Measurements from ENCODE around the gene ABTB1. TPM values are rescaled to one million over a fixed set of nuclear protein-coding genes. Genes with fewer than 3 reads are reported as not detected.

ABTB1 gene
- total and polyA plus RNA-seq, 2 of the 13 experiments (the other 11 are each of a cell fraction or from before 2014, with no cell fraction given): 0.42 to 14.5 TPM

DNA sequence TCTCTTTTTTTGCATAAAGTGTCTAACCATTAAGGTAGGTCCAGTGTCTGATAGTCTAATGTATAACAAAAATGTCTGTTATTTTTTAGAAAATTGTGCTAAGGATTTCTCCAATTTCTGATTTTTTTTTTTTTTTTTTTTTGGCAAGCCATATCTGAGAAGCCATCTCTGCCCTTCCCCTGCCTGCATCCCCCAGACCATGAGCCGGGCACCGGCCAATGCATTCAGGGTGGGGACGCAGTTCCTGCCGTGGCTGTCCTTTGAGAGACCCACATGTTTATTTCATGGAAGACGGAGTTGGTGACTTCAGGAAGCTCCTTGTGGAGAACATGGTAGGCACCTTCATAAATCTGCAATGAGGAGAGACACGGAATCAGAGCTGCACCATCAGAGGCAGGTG is 19.2 kb downstream of the ABTB1 start:
- in situ Hi-C loops (cut with HindIII; ENCODE audit: extremely low pct_ligation_motif_present, low pct_unique_long_range_greater_than_20kb): loop anchor here (5.0 kb wide), 1 partner anchor 140 kb away; no protein-coding TSS in a partner anchor
- Histone ChIP-seq H3K36me3 (replicated peaks in 1 of 2; ENCODE audit: control insufficient read depth in 1 of 2, insufficient read depth in 2 of 2, low read length in 2 of 2) (no peaks in the 10 kb centered on the region), H3K27me3 (ENCODE audit: control insufficient read depth in 1 of 2, insufficient read depth in 2 of 2, low read length in 2 of 2) (peaks cover 0 to 6% of the 10 kb centered on the region in 2 experiments; a peak in 2 of 5 replicates), H3K9ac (ENCODE audit: insufficient read depth, low read depth, low read length) (no peak overlapping the region), H3K79me2 (ENCODE audit: insufficient read depth, low read length) (no peaks in the 10 kb centered on the region), H3K9me3 (ENCODE audit: low read length) (no peaks in the 10 kb centered on the region), H3K4me3 (replicated peaks in 1 of 3; ENCODE audit: insufficient read depth in 1 of 3, low read depth in 2 of 3, low read length in 3 of 3) (no peak overlapping the region), H3K27ac (ENCODE audit: extremely low read length, insufficient read depth, low read length) (no peak overlapping the region), H2AFZ (ENCODE audit: low read length) (no peak overlapping the region), H4K20me1 (ENCODE audit: insufficient read depth, low read length) (no peaks in the 10 kb centered on the region), H3K4me1 (ENCODE audit: insufficient read depth, low read length) (peaks cover 7% of the 10 kb centered on the region), H3K4me2 (ENCODE audit: low read depth, low read length) (no peak overlapping the region)
- ChIA-PET CTCF (ENCODE audit: low intra/inter-chr PET ratio, low total read pairs) (no interaction called here), POLR2A (interaction anchor here (0.6 kb wide), 1 partner anchor 663 kb away, joined by 5 read pairs; no protein-coding TSS in a partner anchor)
- 56% methylated on average over 6 of the region's 6 CpGs for WGBS (ENCODE audit: low lambda C conversion rate)
- no TSS peak for BruUV-seq (replicated peaks)
- TF ChIP-seq TMF1 (CRISPR knock-in tag; IDR thresholded peaks at IDR 0.05; ENCODE audit: low read depth): no peak
- no peak for TF ChIP-seq ZNF17 (CRISPR knock-in tag; IDR thresholded peaks at IDR 0.05)
- no peak for TF ChIP-seq ZNF660 (CRISPR knock-in tag; IDR thresholded peaks at IDR 0.05; ENCODE audit: borderline replicate concordance, low read depth)
- TF ChIP-seq NONO (IDR thresholded peaks at IDR 0.05): no peak
- TF ChIP-seq NONO (CRISPR knock-in tag; conservative IDR thresholded peaks at IDR 0.05): no peak
- TF ChIP-seq ZFP41 (CRISPR knock-in tag; IDR thresholded peaks at IDR 0.05; ENCODE audit: borderline replicate concordance): no peak
- TF ChIP-seq ZNF737 (CRISPR knock-in tag; IDR thresholded peaks at IDR 0.05; ENCODE audit: borderline replicate concordance): no peak
- no peak for TF ChIP-seq MYNN (CRISPR knock-in tag; IDR thresholded peaks at IDR 0.05; ENCODE audit: low read depth)
- TF ChIP-seq, protein P1, sequence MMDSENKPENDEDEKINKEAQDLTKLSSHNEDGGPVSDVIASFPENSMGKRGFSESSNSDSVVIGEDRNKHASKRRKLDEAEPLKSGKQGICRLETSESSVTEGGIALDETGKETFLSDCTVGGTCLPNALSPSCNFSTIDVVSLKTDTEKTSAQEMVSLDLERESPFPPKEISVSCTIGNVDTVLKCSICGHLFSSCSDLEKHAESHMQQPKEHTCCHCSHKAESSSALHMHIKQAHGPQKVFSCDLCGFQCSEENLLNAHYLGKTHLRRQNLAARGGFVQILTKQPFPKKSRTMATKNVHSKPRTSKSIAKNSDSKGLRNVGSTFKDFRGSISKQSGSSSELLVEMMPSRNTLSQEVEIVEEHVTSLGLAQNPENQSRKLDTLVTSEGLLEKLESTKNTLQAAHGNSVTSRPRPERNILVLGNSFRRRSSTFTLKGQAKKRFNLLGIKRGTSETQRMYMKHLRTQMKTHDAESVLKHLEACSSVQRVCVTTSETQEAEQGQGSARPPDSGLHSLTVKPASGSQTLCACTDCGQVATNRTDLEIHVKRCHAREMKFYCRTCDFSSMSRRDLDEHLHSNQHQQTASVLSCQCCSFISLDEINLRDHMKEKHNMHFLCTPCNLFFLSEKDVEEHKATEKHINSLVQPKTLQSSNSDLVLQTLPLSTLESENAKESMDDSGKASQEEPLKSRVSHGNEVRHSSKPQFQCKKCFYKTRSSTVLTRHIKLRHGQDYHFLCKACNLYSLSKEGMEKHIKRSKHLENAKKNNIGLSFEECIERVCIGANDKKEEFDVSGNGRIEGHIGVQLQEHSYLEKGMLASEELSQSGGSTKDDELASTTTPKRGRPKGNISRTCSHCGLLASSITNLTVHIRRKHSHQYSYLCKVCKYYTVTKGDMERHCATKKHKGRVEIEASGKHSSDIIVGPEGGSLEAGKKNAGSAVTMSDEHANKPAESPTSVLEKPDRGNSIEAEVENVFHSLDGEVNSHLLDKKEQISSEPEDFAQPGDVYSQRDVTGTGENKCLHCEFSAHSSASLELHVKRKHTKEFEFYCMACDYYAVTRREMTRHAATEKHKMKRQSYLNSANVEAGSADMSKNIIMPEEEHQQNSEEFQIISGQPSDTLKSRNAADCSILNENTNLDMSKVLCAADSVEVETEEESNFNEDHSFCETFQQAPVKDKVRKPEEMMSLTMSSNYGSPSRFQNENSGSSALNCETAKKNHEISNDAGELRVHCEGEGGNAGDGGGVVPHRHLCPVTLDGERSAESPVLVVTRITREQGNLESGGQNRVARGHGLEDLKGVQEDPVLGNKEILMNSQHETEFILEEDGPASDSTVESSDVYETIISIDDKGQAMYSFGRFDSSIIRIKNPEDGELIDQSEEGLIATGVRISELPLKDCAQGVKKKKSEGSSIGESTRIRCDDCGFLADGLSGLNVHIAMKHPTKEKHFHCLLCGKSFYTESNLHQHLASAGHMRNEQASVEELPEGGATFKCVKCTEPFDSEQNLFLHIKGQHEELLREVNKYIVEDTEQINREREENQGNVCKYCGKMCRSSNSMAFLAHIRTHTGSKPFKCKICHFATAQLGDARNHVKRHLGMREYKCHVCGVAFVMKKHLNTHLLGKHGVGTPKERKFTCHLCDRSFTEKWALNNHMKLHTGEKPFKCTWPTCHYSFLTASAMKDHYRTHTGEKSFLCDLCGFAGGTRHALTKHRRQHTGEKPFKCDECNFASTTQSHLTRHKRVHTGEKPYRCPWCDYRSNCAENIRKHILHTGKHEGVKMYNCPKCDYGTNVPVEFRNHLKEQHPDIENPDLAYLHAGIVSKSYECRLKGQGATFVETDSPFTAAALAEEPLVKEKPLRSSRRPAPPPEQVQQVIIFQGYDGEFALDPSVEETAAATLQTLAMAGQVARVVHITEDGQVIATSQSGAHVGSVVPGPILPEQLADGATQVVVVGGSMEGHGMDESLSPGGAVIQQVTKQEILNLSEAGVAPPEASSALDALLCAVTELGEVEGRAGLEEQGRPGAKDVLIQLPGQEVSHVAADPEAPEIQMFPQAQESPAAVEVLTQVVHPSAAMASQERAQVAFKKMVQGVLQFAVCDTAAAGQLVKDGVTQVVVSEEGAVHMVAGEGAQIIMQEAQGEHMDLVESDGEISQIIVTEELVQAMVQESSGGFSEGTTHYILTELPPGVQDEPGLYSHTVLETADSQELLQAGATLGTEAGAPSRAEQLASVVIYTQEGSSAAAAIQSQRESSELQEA (CRISPR knock-in tag; IDR thresholded peaks at IDR 0.05; ENCODE audit: not compliant biosample characterization): no peak
- TF ChIP-seq SYNCRIP (IDR thresholded peaks at IDR 0.05; ENCODE audit: insufficient read depth, low read depth, low read length): no peak
- TF ChIP-seq, protein P2, sequence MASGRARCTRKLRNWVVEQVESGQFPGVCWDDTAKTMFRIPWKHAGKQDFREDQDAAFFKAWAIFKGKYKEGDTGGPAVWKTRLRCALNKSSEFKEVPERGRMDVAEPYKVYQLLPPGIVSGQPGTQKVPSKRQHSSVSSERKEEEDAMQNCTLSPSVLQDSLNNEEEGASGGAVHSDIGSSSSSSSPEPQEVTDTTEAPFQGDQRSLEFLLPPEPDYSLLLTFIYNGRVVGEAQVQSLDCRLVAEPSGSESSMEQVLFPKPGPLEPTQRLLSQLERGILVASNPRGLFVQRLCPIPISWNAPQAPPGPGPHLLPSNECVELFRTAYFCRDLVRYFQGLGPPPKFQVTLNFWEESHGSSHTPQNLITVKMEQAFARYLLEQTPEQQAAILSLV (CRISPR knock-in tag; IDR thresholded peaks at IDR 0.05; ENCODE audit: borderline replicate concordance): no peak
- ATAC-seq (no peak), DNase-seq (ENCODE audit: low spot score) (no peak), FAIRE-seq (no peak)
- intact Hi-C loops (cut with micrococcal nuclease; ENCODE audit: unreplicated experiment): loop anchor here (1.0 to 10.0 kb wide), 3 partner anchors 97 to 279 kb away; partner anchors contain the start of genes MCM2 and TPRA1

All from HepG2 (cell line).